22Rv1 (cell line): ENCODE measurements around the gene MEF2C.

Experiments
- ZFX ChIP-seq: fragments of 450-650 bp; IDR thresholded peaks from 2 replicates; pipeline ENCODE4 v1.6.1; 2017; ENCODE audit warnings: antibody characterized with exemption, borderline replicate concordance
- TF ChIP-seq, protein P1 (sequence below): fragments of 450-650 bp; IDR thresholded peaks from 2 replicates; pipeline ENCODE4 v1.5.1; 2017; ENCODE audit warnings: mild to moderate bottlenecking

DNA sequence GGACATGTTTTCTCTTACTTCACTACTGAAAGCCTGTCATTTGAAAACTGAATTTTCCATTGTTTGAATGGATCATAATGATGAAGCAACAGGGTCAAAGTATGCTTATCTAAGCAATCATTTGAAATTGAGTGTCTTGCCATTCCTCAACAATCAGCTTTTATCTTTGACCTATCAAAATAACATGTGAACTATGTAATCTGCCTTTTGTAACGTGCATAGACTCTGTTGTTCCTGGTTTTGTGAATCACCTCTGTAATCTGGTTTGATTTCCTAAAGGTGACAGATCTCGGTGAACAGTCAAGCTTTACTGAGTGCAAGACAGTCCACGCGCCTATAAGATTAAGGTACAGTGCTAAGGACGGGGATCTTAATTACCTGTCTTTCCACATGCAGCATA lies 3.3 kb downstream of the MEF2C start:
- TF ChIP-seq, protein P1, sequence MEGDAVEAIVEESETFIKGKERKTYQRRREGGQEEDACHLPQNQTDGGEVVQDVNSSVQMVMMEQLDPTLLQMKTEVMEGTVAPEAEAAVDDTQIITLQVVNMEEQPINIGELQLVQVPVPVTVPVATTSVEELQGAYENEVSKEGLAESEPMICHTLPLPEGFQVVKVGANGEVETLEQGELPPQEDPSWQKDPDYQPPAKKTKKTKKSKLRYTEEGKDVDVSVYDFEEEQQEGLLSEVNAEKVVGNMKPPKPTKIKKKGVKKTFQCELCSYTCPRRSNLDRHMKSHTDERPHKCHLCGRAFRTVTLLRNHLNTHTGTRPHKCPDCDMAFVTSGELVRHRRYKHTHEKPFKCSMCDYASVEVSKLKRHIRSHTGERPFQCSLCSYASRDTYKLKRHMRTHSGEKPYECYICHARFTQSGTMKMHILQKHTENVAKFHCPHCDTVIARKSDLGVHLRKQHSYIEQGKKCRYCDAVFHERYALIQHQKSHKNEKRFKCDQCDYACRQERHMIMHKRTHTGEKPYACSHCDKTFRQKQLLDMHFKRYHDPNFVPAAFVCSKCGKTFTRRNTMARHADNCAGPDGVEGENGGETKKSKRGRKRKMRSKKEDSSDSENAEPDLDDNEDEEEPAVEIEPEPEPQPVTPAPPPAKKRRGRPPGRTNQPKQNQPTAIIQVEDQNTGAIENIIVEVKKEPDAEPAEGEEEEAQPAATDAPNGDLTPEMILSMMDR, result no peak
- TF ChIP-seq ZFX, result no peak
